ENCODE data around the gene FNIP2. TPM values are rescaled to one million over a fixed set of nuclear protein-coding genes. Genes with fewer than 3 reads are reported as not detected.

Gene FNIP2
- total RNA-seq, 1 experiment from 2014 or later, result 15.8 TPM

DNA sequence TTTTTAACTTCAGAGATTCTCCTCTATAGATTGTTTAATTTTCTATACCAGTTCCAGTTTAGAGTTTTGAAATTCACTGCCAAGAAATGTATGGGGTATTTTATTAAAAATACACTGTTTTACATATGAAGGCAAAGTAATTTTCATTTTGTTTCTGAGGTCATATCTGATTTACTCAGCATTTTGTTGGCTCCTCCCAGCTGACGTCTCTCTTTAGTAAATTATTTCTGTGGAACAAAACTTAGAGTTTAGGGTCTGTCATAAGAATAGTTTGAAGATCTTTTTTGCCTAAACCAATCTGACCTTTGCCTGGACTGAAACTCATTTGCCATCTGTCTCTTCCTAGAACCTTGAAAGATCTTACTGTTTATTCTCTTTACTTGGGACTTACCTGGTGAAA lies 16.9 kb downstream of the FNIP2 start:
- no peaks in the 10 kb centered on the region for H3K27me3 ChIP-seq (replicated peaks; ENCODE audit: control insufficient read depth, insufficient read depth, low read length)
- BruUV-seq (replicated peaks), result no TSS peak
- ChIA-PET CTCF (no interaction called here), POLR2A (no interaction called here)
- H3K4me3 Mint-ChIP-seq (ENCODE audit: unreplicated experiment), result no peak overlapping the region
- no peak for DNase-seq
- TF ChIP-seq, protein P1, sequence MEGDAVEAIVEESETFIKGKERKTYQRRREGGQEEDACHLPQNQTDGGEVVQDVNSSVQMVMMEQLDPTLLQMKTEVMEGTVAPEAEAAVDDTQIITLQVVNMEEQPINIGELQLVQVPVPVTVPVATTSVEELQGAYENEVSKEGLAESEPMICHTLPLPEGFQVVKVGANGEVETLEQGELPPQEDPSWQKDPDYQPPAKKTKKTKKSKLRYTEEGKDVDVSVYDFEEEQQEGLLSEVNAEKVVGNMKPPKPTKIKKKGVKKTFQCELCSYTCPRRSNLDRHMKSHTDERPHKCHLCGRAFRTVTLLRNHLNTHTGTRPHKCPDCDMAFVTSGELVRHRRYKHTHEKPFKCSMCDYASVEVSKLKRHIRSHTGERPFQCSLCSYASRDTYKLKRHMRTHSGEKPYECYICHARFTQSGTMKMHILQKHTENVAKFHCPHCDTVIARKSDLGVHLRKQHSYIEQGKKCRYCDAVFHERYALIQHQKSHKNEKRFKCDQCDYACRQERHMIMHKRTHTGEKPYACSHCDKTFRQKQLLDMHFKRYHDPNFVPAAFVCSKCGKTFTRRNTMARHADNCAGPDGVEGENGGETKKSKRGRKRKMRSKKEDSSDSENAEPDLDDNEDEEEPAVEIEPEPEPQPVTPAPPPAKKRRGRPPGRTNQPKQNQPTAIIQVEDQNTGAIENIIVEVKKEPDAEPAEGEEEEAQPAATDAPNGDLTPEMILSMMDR (IDR thresholded peaks at IDR 0.05; ENCODE audit: insufficient read depth in 1 of 2, low read depth in 1 of 2, low read length in 1 of 2, severe bottlenecking in 1 of 2, unreplicated experiment in 1 of 2), result no peak
- H3K9me3 ChIP-seq, result no peaks in the 10 kb centered on the region
- no peaks in the 10 kb centered on the region for H3K36me3 Mint-ChIP-seq (ENCODE audit: insufficient read depth, unreplicated experiment)
- intact Hi-C loops (cut with micrococcal nuclease; ENCODE audit: unreplicated experiment), result no loop called here
- H3K4me1 ChIP-seq, result peaks cover 21% of the 10 kb centered on the region
- no peak overlapping the region for H3K27ac Mint-ChIP-seq (ENCODE audit: unreplicated experiment)
- no peaks in the 10 kb centered on the region for H3K9me3 Mint-ChIP-seq (ENCODE audit: unreplicated experiment)
- H3K27me3 Mint-ChIP-seq (ENCODE audit: insufficient read depth, unreplicated experiment), result no peaks in the 10 kb centered on the region
- H3K36me3 ChIP-seq (ENCODE audit: control insufficient read depth, insufficient read depth, low read length), result no peaks in the 10 kb centered on the region
- peaks cover 37% of the 10 kb centered on the region for H3K4me1 Mint-ChIP-seq (ENCODE audit: low read depth, unreplicated experiment)
- no peak overlapping the region for H3K4me3 ChIP-seq (ENCODE audit: low read depth, low read length)

DNA sequence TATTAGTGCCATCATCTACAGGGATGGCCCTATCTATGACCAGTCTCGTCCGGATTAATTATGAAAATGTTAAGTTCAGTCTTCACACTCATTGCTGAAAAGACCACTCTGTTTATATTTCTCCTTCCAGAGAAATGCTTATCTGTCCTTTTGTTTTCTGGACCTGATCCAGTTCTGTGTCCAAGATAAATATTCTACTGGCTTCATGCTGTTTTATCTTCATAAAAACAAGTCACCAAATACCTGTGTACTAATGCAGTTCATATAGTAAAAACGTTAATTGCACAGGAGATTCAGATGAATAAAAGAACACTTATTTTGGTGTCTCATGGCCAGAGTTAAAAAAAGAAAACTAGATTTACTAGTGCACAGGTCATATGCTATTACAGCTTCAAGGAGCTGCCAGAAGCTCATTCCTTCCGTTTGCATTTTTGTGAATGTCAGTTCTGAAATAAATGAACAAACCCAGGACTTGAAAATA lies 17.3 kb downstream of the FNIP2 start:
- Mint-ChIP-seq H3K9me3 (ENCODE audit: unreplicated experiment) (no peaks in the 10 kb centered on the region), H3K4me1 (ENCODE audit: low read depth, unreplicated experiment) (peaks cover 37% of the 10 kb centered on the region), H3K27me3 (ENCODE audit: insufficient read depth, unreplicated experiment) (no peaks in the 10 kb centered on the region), H3K4me3 (ENCODE audit: unreplicated experiment) (no peak overlapping the region), H3K36me3 (ENCODE audit: insufficient read depth, unreplicated experiment) (no peaks in the 10 kb centered on the region), H3K27ac (ENCODE audit: unreplicated experiment) (no peak overlapping the region)
- Histone ChIP-seq H3K4me3 (ENCODE audit: low read depth, low read length) (no peak overlapping the region), H3K27me3 (replicated peaks; ENCODE audit: control insufficient read depth, insufficient read depth, low read length) (no peaks in the 10 kb centered on the region), H3K4me1 (peaks cover 21% of the 10 kb centered on the region), H3K36me3 (ENCODE audit: control insufficient read depth, insufficient read depth, low read length) (no peaks in the 10 kb centered on the region), H3K9me3 (no peaks in the 10 kb centered on the region)
- intact Hi-C loops (cut with micrococcal nuclease; ENCODE audit: unreplicated experiment), result no loop called here
- BruUV-seq (replicated peaks), result no TSS peak
- DNase-seq, result no peak
- TF ChIP-seq, protein P1 (IDR thresholded peaks at IDR 0.05; ENCODE audit: insufficient read depth in 1 of 2, low read depth in 1 of 2, low read length in 1 of 2, severe bottlenecking in 1 of 2, unreplicated experiment in 1 of 2), result no peak
- POLR2A ChIA-PET, result no interaction called here
- CTCF ChIA-PET, result no interaction called here

DNA sequence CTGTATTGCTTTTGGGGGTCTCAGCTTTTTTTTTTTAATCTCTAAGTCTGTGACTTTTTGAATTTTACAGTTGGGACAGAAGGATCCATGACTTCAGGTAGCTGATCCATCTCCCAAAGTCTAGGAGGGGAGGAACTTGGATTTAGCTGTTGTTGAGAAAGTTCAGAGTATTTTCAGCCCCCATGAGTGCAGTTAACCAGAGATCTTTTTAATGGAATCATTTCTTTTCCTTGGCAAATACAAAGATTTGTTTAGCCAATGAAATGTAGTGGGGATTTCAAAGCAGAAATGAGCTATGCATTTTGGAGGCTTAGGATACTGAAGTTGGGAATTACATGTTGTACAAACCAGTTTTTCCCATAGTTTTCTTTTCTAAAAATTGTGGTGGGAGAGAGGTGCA lies 18.1 kb downstream of the FNIP2 start:
- no peaks in the 10 kb centered on the region for H3K9me3 Mint-ChIP-seq (ENCODE audit: unreplicated experiment)
- no TSS peak for BruUV-seq (replicated peaks)
- H3K4me1 Mint-ChIP-seq (ENCODE audit: low read depth, unreplicated experiment), result peaks cover 36% of the 10 kb centered on the region
- no peak overlapping the region for H3K27ac Mint-ChIP-seq (ENCODE audit: unreplicated experiment)
- H3K4me3 ChIP-seq (ENCODE audit: low read depth, low read length), result no peak overlapping the region
- TF ChIP-seq, protein P1 (IDR thresholded peaks at IDR 0.05; ENCODE audit: insufficient read depth in 1 of 2, low read depth in 1 of 2, low read length in 1 of 2, severe bottlenecking in 1 of 2, unreplicated experiment in 1 of 2), result no peak
- no peaks in the 10 kb centered on the region for H3K27me3 ChIP-seq (replicated peaks; ENCODE audit: control insufficient read depth, insufficient read depth, low read length)
- intact Hi-C loops (cut with micrococcal nuclease; ENCODE audit: unreplicated experiment), result no loop called here
- peaks cover 18% of the 10 kb centered on the region for H3K4me1 ChIP-seq
- H3K27me3 Mint-ChIP-seq (ENCODE audit: insufficient read depth, unreplicated experiment), result no peaks in the 10 kb centered on the region
- no peaks in the 10 kb centered on the region for H3K36me3 Mint-ChIP-seq (ENCODE audit: insufficient read depth, unreplicated experiment)
- no peak overlapping the region for H3K4me3 Mint-ChIP-seq (ENCODE audit: unreplicated experiment)
- no peak for DNase-seq
- no peaks in the 10 kb centered on the region for H3K9me3 ChIP-seq
- POLR2A ChIA-PET, result no interaction called here
- CTCF ChIA-PET, result no interaction called here
- H3K36me3 ChIP-seq (ENCODE audit: control insufficient read depth, insufficient read depth, low read length), result no peaks in the 10 kb centered on the region

Data from Caco-2 (cell line).